Mesendoderm (in vitro differentiated cells): ENCODE data around the gene ZNF385D.

Experiments used
- DNase-seq: peaks from one replicate; pipeline ENCODE4 v3.0.0; 2013
- H2AK5ac ChIP-seq: 2 replicates; pipeline ENCODE4 v1.6.1; 2013; ENCODE audit warnings: low read length, inconsistent platforms
- H2BK120ac ChIP-seq: 2 replicates; pipeline ENCODE4 v1.6.1; 2013; ENCODE audit warnings: low read depth, mild to moderate bottlenecking, low read length, moderate library complexity, mixed read lengths
- H2BK15ac ChIP-seq: replicated peaks from 2 replicates; pipeline ENCODE4 v1.6.1; 2013; ENCODE audit warnings: low read depth, mild to moderate bottlenecking, moderate library complexity
- H2BK5ac ChIP-seq: 2 replicates; pipeline ENCODE4 v1.6.1; 2013; ENCODE audit warnings: low read length, inconsistent platforms
- H3K18ac ChIP-seq: 2 replicates; pipeline ENCODE4 v1.6.1; 2013; ENCODE audit warnings: mild to moderate bottlenecking, low read length, mixed read lengths
- H3K23ac ChIP-seq: one replicate; pipeline ENCODE4 v1.6.1; 2013; ENCODE audit warnings: low read length
- H3K27ac ChIP-seq: 2 replicates; pipeline ENCODE4 v1.5.1; 2013; ENCODE audit warnings: low read depth, mild to moderate bottlenecking, inconsistent platforms, low read length, moderate library complexity
- H3K27me3 ChIP-seq: 2 replicates; pipeline ENCODE4 v1.6.1; 2013; ENCODE audit warnings: low read length, control low read depth, mild to moderate bottlenecking, inconsistent platforms; ENCODE audit not compliant: insufficient read depth, poor library complexity
- H3K36me3 ChIP-seq: 2 replicates; pipeline ENCODE4 v1.6.1; 2013; ENCODE audit warnings: low read length, inconsistent platforms; ENCODE audit not compliant: control insufficient read depth, insufficient read depth
- H3K4ac ChIP-seq: one replicate; pipeline ENCODE4 v1.6.1; 2013; ENCODE audit warnings: low read depth, mild to moderate bottlenecking, low read length, moderate library complexity
- H3K4me1 ChIP-seq: 2 replicates; pipeline ENCODE4 v1.6.1; 2013; ENCODE audit warnings: low read depth, low read length, inconsistent platforms; ENCODE audit not compliant: control insufficient read depth
- H3K4me2 ChIP-seq: 2 replicates; pipeline ENCODE4 v1.6.1; 2013; ENCODE audit warnings: low read length
- H3K4me3 ChIP-seq: 2 replicates; pipeline ENCODE4 v1.5.1; 2013; ENCODE audit warnings: mild to moderate bottlenecking, low read length
- H3K56ac ChIP-seq: one replicate; pipeline ENCODE4 v1.6.1; 2013; ENCODE audit warnings: low read length
- H3K79me1 ChIP-seq: 2 replicates; pipeline ENCODE4 v1.6.1; 2013; ENCODE audit warnings: low read length, inconsistent platforms
- H3K79me2 ChIP-seq: 2 replicates; pipeline ENCODE4 v1.6.1; 2013; ENCODE audit warnings: mild to moderate bottlenecking, low read length; ENCODE audit not compliant: control insufficient read depth, insufficient read depth
- H3K9ac ChIP-seq: 2 replicates; pipeline ENCODE4 v1.6.1; 2013; ENCODE audit warnings: low read length, inconsistent platforms
- H4K5ac ChIP-seq: one replicate; pipeline ENCODE4 v1.6.1; 2013; ENCODE audit warnings: low read length
- H4K8ac ChIP-seq: one replicate; pipeline ENCODE4 v1.6.1; 2013; ENCODE audit warnings: low read depth, mild to moderate bottlenecking, control low read depth, low read length, moderate library complexity
- WGBS: extraction: QIAGEN DNeasy Blood & Tissue Kit; methylation state at CpG from one replicate; pipeline ENCODE4 v1.1.7; 2013; ENCODE audit warnings: low lambda C conversion rate, missing lambda C conversion rate; ENCODE audit not compliant: insufficient coverage; ENCODE audit errors: extremely low coverage; 5-methylcytosine and 5-hydroxymethylcytosine counted together

ZNF385D gene

DNA sequence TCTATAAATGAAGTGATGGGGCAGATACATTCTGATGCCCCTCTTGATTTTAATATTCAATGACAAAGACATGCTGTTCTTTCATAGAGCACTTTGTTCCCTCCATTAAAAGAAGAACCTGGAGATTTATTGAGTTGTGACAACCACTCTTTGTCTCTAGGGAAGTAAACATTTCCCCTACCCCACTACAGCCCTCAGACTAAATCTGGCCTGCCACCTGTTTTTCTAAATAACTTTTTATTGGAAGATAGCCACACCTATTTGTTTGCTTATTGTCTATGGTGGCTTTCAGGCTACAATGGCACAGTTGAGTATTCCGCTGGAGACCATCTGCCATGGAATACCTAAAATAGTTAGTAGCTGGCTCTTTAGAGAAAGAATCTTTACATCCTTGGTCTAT is 41.2 kb upstream of the ZNF385D start:
- Histone ChIP-seq H3K27ac (no peak overlapping the region), H2BK5ac (no peak overlapping the region), H3K9ac (no peak overlapping the region), H3K79me2 (no peaks in the 10 kb centered on the region), H3K27me3 (no peaks in the 10 kb centered on the region), H3K4ac (no peak overlapping the region), H2BK120ac (no peak overlapping the region), H3K4me2 (no peak overlapping the region), H3K36me3 (no peaks in the 10 kb centered on the region), H3K79me1 (no peaks in the 10 kb centered on the region), H3K18ac (no peak overlapping the region), H4K5ac (no peak overlapping the region), H2BK15ac (no peak overlapping the region), H2AK5ac (no peak overlapping the region), H3K56ac (no peak overlapping the region), H3K4me3 (no peak overlapping the region), H4K8ac (no peak overlapping the region), H3K23ac (no peak overlapping the region), H3K4me1 (no peaks in the 10 kb centered on the region)
- WGBS, result no CpG with 5 or more reads among the region's 1 CpG
- no peak for DNase-seq

DNA sequence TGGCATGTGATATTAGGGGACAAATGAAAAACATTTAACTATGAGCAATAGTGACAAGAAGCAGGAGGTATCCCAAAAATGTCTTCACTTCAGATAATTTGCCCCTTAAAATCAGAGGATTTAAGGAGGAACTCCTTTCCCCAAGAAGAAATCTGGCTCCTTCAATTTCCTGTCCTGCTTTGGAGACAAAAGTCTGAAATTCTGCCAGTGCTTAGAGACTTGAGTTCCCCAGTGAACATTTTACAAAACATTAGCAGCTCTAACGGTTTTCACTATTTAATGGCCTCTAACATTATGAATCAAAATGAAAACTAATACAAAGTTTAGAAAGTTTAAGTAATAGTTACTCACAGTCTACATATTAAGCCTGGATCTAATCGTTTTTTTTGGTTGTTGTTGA is 40.3 kb upstream of the ZNF385D start:
- Histone ChIP-seq H2BK120ac (no peak overlapping the region), H3K79me2 (no peaks in the 10 kb centered on the region), H3K18ac (no peak overlapping the region), H3K79me1 (no peaks in the 10 kb centered on the region), H3K4me2 (no peak overlapping the region), H3K4ac (no peak overlapping the region), H3K9ac (no peak overlapping the region), H3K27ac (no peak overlapping the region), H2BK5ac (no peak overlapping the region), H3K4me1 (no peaks in the 10 kb centered on the region), H2BK15ac (no peak overlapping the region), H4K5ac (no peak overlapping the region), H3K36me3 (no peaks in the 10 kb centered on the region), H3K56ac (no peak overlapping the region), H4K8ac (no peak overlapping the region), H3K27me3 (no peaks in the 10 kb centered on the region), H3K4me3 (no peak overlapping the region), H3K23ac (no peak overlapping the region), H2AK5ac (no peak overlapping the region)
- whole genome bisulfite sequencing, result no CpG with 5 or more reads among the region's 2 CpGs
- no peak for DNase-seq

DNA sequence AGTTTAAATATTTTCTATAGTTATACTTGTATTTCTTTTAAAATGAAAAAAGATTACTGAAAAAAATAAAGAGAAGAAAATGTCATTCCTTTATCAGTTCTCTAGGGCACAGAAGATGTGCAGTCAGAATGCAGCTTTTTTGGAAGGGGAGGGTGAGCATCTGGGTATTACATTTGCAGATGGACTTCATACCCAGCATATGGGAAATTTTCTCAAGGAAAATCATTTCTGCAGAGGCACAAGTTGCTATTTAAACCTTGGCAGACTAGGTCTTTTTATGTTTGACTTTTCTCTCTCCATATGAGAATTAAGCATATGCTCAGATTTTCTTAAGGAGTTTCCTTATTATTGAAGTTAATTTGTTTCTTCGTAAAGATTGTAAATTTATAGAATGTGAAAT is 39.5 kb upstream of the ZNF385D start:
- Histone ChIP-seq H3K4me1 (no peaks in the 10 kb centered on the region), H3K27me3 (no peaks in the 10 kb centered on the region), H2BK120ac (no peak overlapping the region), H4K8ac (no peak overlapping the region), H3K79me2 (no peaks in the 10 kb centered on the region), H2BK15ac (no peak overlapping the region), H3K18ac (no peak overlapping the region), H3K4ac (no peak overlapping the region), H3K4me2 (no peak overlapping the region), H3K79me1 (no peaks in the 10 kb centered on the region), H3K4me3 (no peak overlapping the region), H3K23ac (no peak overlapping the region), H3K27ac (no peak overlapping the region), H3K9ac (no peak overlapping the region), H4K5ac (no peak overlapping the region), H2AK5ac (no peak overlapping the region), H3K36me3 (no peaks in the 10 kb centered on the region), H2BK5ac (no peak overlapping the region), H3K56ac (no peak overlapping the region)
- DNase-seq, result no peak
- WGBS, result 100% methylated on average over 1 of the region's 1 CpG

DNA sequence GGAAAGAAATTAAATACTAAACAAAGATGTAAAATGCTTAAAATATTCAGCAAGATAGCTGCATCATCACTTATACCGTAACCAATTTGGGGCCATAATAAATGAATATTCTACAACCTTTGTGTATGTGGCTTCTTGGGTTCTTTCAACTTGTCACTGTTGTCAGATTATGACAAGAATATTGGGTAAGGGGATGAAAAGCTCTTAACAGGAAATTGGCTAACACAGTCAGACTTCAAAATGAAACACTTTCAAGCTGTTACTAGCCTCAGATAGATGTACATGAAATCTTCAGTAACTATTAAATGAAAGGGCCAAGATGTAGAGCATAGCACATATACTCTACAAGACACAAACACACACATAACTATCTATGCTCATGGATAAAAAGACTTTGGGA is 38.7 kb upstream of the ZNF385D start:
- H3K56ac ChIP-seq, result no peak overlapping the region
- no peaks in the 10 kb centered on the region for H3K36me3 ChIP-seq
- H3K4ac ChIP-seq, result no peak overlapping the region
- H2AK5ac ChIP-seq, result no peak overlapping the region
- no peaks in the 10 kb centered on the region for H3K79me2 ChIP-seq
- no peaks in the 10 kb centered on the region for H3K79me1 ChIP-seq
- no peak overlapping the region for H2BK5ac ChIP-seq
- H2BK15ac ChIP-seq, result no peak overlapping the region
- no peak overlapping the region for H3K4me2 ChIP-seq
- no peaks in the 10 kb centered on the region for H3K4me1 ChIP-seq
- no peak overlapping the region for H4K8ac ChIP-seq
- H3K23ac ChIP-seq, result no peak overlapping the region
- H3K18ac ChIP-seq, result no peak overlapping the region
- H3K27me3 ChIP-seq, result no peaks in the 10 kb centered on the region
- no peak overlapping the region for H2BK120ac ChIP-seq
- no peak overlapping the region for H3K4me3 ChIP-seq
- H3K9ac ChIP-seq, result no peak overlapping the region
- H3K27ac ChIP-seq, result no peak overlapping the region
- H4K5ac ChIP-seq, result no peak overlapping the region
- WGBS, result no CpG with 5 or more reads among the region's 1 CpG
- DNase-seq, result no peak

DNA sequence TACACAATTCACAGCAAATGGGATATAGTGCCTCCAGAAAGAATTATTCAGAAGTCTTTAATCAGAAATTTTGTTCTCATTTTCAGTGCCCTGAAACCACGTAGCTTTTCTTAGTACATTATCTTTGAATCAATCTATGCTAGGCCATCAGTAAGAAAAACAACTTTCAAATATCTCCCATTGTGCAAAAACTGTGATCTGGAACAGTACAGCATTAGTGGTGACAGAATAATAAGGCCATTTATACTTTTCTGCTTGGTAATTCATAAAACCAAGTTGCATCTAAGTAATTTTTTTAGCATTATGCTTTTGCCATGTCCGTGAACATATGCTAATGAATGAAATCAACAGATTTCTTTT is 35.4 kb upstream of the ZNF385D start:
- Histone ChIP-seq H3K79me2 (no peaks in the 10 kb centered on the region), H2AK5ac (no peak overlapping the region), H3K27me3 (no peaks in the 10 kb centered on the region), H4K8ac (no peak overlapping the region), H3K4me2 (no peak overlapping the region), H3K56ac (no peak overlapping the region), H2BK15ac (no peak overlapping the region), H2BK120ac (no peak overlapping the region), H3K9ac (no peak overlapping the region), H3K4ac (no peak overlapping the region), H3K4me3 (no peak overlapping the region), H3K79me1 (no peaks in the 10 kb centered on the region), H4K5ac (no peak overlapping the region), H3K23ac (no peak overlapping the region), H3K18ac (no peak overlapping the region), H2BK5ac (no peak overlapping the region), H3K36me3 (no peaks in the 10 kb centered on the region), H3K4me1 (no peaks in the 10 kb centered on the region), H3K27ac (no peak overlapping the region)
- no CpG with 5 or more reads among the region's 2 CpGs for WGBS
- no peak for DNase-seq

DNA sequence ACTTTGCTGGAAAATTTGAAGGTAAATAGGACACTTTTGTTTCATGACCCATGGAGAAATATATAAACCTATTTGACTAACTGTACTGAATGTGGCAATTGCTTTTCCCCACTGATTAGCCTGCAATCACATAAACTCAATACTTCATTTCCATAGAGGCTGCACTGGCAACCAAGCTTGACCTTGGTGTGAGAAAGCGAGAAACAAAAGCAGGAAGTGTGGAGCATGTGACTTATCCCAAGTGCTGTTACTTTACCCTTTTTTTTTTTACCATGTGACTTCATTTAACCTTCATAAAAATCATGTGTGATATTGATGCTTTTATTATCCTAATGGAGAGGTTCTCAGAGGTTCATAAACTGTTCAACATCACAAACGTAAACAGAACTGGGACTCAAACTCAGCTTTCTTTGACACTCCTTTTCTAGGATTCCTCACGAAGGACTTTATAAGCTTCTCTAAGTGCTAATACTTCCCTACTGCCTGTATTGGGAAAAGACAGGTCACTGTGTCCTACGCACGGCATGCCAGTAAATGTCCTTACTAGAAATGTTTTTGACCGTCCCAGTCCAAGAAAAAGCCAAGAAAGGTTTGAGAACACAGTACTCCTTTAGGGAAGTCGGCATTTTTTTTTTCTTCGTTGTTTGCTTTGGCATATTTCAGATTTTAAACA is 34.9 kb upstream of the ZNF385D start:
- peak overlapping the region; percentile 70 for H3K4ac ChIP-seq
- no peak for DNase-seq
- H2BK120ac ChIP-seq, result no peak overlapping the region
- H3K79me2 ChIP-seq, result no peaks in the 10 kb centered on the region
- H4K5ac ChIP-seq, result no peak overlapping the region
- no peak overlapping the region for H3K4me2 ChIP-seq
- no peak overlapping the region for H3K4me3 ChIP-seq
- H3K36me3 ChIP-seq, result no peaks in the 10 kb centered on the region
- no peak overlapping the region for H3K23ac ChIP-seq
- H3K4me1 ChIP-seq, result no peaks in the 10 kb centered on the region
- no peak overlapping the region for H2BK5ac ChIP-seq
- no peak overlapping the region for H2BK15ac ChIP-seq
- no peak overlapping the region for H3K27ac ChIP-seq
- no peaks in the 10 kb centered on the region for H3K27me3 ChIP-seq
- no CpG with 5 or more reads among the region's 8 CpGs for WGBS
- no peak overlapping the region for H3K18ac ChIP-seq
- no peak overlapping the region for H3K56ac ChIP-seq
- H3K79me1 ChIP-seq, result no peaks in the 10 kb centered on the region
- H3K9ac ChIP-seq, result no peak overlapping the region
- H4K8ac ChIP-seq, result no peak overlapping the region
- H2AK5ac ChIP-seq, result no peak overlapping the region
